Germinal center (tissue), 1 donor: ENCODE results near the gene CAMTA1.
"Not testable (repeated sequence)": the region's sequence is repeated elsewhere in the genome, so short reads cannot be mapped to it uniquely, and the experiment has no call there.

ENCODE experiments used
- DNase-seq: peaks from one replicate; pipeline ENCODE4 v3.0.0; 2012; ENCODE audit warnings: mixed read lengths, low spot score

Gene CAMTA1

GRCh38 chr1:6809461-6809860 is 24.2 kb downstream of the CAMTA1 start:
- DNase-seq, result no peak

- not testable (repeated sequence) for DNase-seq
These were observed 25.0 kb downstream of the CAMTA1 start for GRCh38 chr1:6810146-6810734.

- DNase-seq, result no peak
These were observed 26.3 kb downstream of the CAMTA1 start for GRCh38 chr1:6811583-6811982.

- DNase-seq, result no peak
These were observed 27.9 kb downstream of the CAMTA1 start for GRCh38 chr1:6813165-6813564.

- no peak for DNase-seq
These were observed 30.5 kb downstream of the CAMTA1 start for GRCh38 chr1:6815726-6816125.

GRCh38 chr1:6819246-6820040 is 34.2 kb downstream of the CAMTA1 start:
- no peak for DNase-seq

GRCh38 chr1:6820899-6821298 is 35.6 kb downstream of the CAMTA1 start:
- DNase-seq, result no peak

- no peak for DNase-seq
These were observed 37.5 kb downstream of the CAMTA1 start for GRCh38 chr1:6822530-6823359.

- DNase-seq, result no peak
These were observed 38.5 kb downstream of the CAMTA1 start for GRCh38 chr1:6823793-6824192.

GRCh38 chr1:6824665-6825368 is 39.6 kb downstream of the CAMTA1 start:
- DNase-seq, result no peak

- no peak for DNase-seq
These were observed 40.6 kb downstream of the CAMTA1 start for GRCh38 chr1:6825828-6826227.

- DNase-seq, result no peak
These were observed 41.8 kb downstream of the CAMTA1 start for GRCh38 chr1:6827079-6827478.

GRCh38 chr1:6827630-6828165 is 42.4 kb downstream of the CAMTA1 start:
- DNase-seq, result no peak

GRCh38 chr1:6831366-6831765 is 46.1 kb downstream of the CAMTA1 start:
- no peak for DNase-seq

GRCh38 chr1:6832006-6832405 is 46.8 kb downstream of the CAMTA1 start:
- DNase-seq, result not testable (repeated sequence)

GRCh38 chr1:6832531-6833188 is 47.4 kb downstream of the CAMTA1 start:
- DNase-seq, result no peak

GRCh38 chr1:6833804-6834203 is 48.5 kb downstream of the CAMTA1 start:
- no peak for DNase-seq

GRCh38 chr1:6834366-6834765 is 49.1 kb downstream of the CAMTA1 start:
- DNase-seq, result no peak

GRCh38 chr1:6835139-6835538 is 49.9 kb downstream of the CAMTA1 start:
- DNase-seq, result no peak

GRCh38 chr1:6842301-6842700 is 57.0 kb downstream of the CAMTA1 start:
- DNase-seq, result no peak

- not testable (repeated sequence) for DNase-seq
These were observed 60.5 kb downstream of the CAMTA1 start for GRCh38 chr1:6845786-6846185.
